Tibial nerve (tissue), 4 donors: ENCODE data around the gene SIDT1. TPM values are rescaled to one million over a fixed set of nuclear protein-coding genes. Genes with fewer than 3 reads are reported as not detected.

Source experiments
- DNase-seq, 2 donors: peaks; one replicate each; pipeline ENCODE4 v3.0.0-alpha.2; 2019; ENCODE audit warnings: low spot score in 2 of 2
- H3K27ac ChIP-seq, 4 donors: fragments of 200-600 bp; sonication (generic) in 3 of 4; one replicate each; pipeline ENCODE4 v1.5.1; 2017 to 2019; ENCODE audit warnings: mild to moderate bottlenecking in 1 of 4
- H3K27me3 ChIP-seq, 2 donors: fragments of 200-600 bp; sonication (generic) in 1 of 2; one replicate each; pipeline versions ENCODE4 v1.5.1 to v1.6.0; 2017 to 2019
- H3K36me3 ChIP-seq, 3 donors: fragments of 200-600 bp; sonication (generic); one replicate each; pipeline ENCODE4 v1.5.1; 2018 to 2019
- H3K4me1 ChIP-seq, 4 donors: fragments of 200-600 bp; sonication (generic) in 3 of 4; one replicate each; pipeline ENCODE4 v1.5.1; 2017 to 2019
- H3K4me3 ChIP-seq, 4 donors: fragments of 200-600 bp; sonication (generic) in 3 of 4; one replicate each; pipeline ENCODE4 v1.5.1; 2017 to 2019; ENCODE audit warnings: mild to moderate bottlenecking in 1 of 4, moderate library complexity in 1 of 4
- H3K9me3 ChIP-seq, 4 donors: fragments of 200-600 bp; sonication (generic) in 3 of 4; one replicate each; pipeline ENCODE4 v1.5.1; 2017 to 2019
- CTCF ChIP-seq, 5 experiments: fragments of 200-600 bp in 3 of 5; fragments of 450-650 bp in 2 of 5; sonication (generic) in 3 of 5; IDR thresholded peaks; one replicate each; pipeline ENCODE4 v1.5.1; 2016 to 2019; ENCODE audit warnings: antibody characterized with exemption in 5 of 5, mild to moderate bottlenecking in 3 of 5, moderate library complexity in 2 of 5
- EP300 ChIP-seq, 2 donors: sonication (generic); formaldehyde crosslinking; IDR thresholded peaks; one replicate each; pipeline ENCODE4 v1.6.1; 2017; ENCODE audit warnings: antibody characterized with exemption in 2 of 2, mild to moderate bottlenecking in 1 of 2
- POLR2A ChIP-seq, 2 donors: fragments of 450-650 bp; IDR thresholded peaks; one replicate each; pipeline ENCODE4 v1.6.1; 2017; ENCODE audit warnings: antibody characterized with exemption in 2 of 2, mild to moderate bottlenecking in 2 of 2, moderate library complexity in 2 of 2
- whole genome bisulfite sequencing, 2 donors: methylation state at CpG; one replicate each; pipeline ENCODE4 v1.1.5; 2018; 5-methylcytosine and 5-hydroxymethylcytosine counted together
- total RNA-seq, 4 donors: library from RNA; depleted of rRNA; stranded (reverse); fragments of >200 nt; gene quantifications; one replicate each; pipeline ENCODE4 v1.1.0, GENCODE V29; 2016

Gene SIDT1
- total RNA-seq, 4 donors from 2014 or later = 2.7 to 6.8 (median 4.8) TPM

- 95 to 97% methylated on average over 7 of the region's 7 CpGs for WGBS, 2 donors
- TF ChIP-seq POLR2A (IDR thresholded peaks at IDR 0.05) = no peak
- no peak for TF ChIP-seq EP300 (IDR thresholded peaks at IDR 0.05)
- no peak for TF ChIP-seq CTCF (IDR thresholded peaks at IDR 0.05)
- no peaks in the 10 kb centered on the region for H3K4me1 ChIP-seq
Measured at GRCh38 chr3:113643583-113643982, 111.2 kb downstream of the SIDT1 start.

GRCh38 chr3:113648524-113648923, 116.2 kb downstream of the SIDT1 start:
- Histone ChIP-seq H3K27ac (no peak overlapping the region), H3K36me3 (peaks cover 0 to 4% (median 0%) of the 10 kb centered on the region in 3 donors), H3K9me3 (peaks cover 0 to 28% (median 0%) of the 10 kb centered on the region in 4 donors), H3K27me3 (no peaks in the 10 kb centered on the region), H3K4me1 (no peaks in the 10 kb centered on the region), H3K4me3 (no peak overlapping the region)
- TF ChIP-seq CTCF (IDR thresholded peaks at IDR 0.05) = no peak
- TF ChIP-seq EP300 (IDR thresholded peaks at IDR 0.05) = no peak
- TF ChIP-seq POLR2A (IDR thresholded peaks at IDR 0.05) = no peak
- DNase-seq = no peak

More at GRCh38 chr3:113643583-113643982, 111.2 kb downstream of the SIDT1 start:
- DNase-seq = no peak
- Histone ChIP-seq H3K4me3 (no peak overlapping the region), H3K9me3 (peaks cover 0 to 28% (median 0%) of the 10 kb centered on the region in 4 donors), H3K27me3 (no peaks in the 10 kb centered on the region), H3K27ac (no peak overlapping the region), H3K36me3 (no peaks in the 10 kb centered on the region)

DNA sequence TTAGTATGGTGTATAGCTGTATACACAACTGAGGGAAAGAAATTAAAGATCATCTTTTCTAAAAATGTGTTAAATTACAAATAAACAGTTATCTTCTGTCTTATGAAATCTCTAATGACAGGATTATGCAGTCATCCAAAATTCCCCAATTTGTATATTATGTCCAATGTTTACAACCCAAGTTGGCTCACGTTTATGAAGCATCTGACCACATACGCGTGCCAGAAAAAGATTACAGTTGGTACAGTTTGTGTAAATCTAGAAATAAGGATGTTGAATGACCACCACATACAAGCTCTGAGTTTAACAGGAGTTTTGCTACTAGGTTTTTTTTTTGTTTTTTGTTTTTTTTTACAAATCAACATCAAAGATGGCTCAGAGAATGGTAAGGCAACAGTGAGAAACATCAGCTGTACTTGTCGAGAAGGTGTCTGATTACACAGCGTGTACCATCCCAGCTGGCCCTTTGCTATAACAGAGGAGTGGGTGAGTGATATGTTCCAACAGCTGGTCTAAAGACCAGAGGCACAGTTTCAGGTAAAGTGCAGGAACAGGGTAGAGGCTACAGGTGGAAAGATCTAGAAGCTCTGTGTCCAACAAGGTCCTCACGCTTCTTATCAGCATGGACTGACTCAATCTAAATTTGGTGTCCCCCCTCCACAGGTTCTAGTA, 117.0 kb downstream of the SIDT1 start:
- Histone ChIP-seq H3K27me3 (no peaks in the 10 kb centered on the region), H3K4me1 (no peaks in the 10 kb centered on the region), H3K4me3 (no peak overlapping the region), H3K27ac (no peak overlapping the region), H3K36me3 (peaks cover 0 to 4% (median 0%) of the 10 kb centered on the region in 3 donors), H3K9me3 (peaks cover 0 to 24% (median 0%) of the 10 kb centered on the region in 4 donors)
- 88 to 90% methylated on average over 6 of the region's 6 CpGs for WGBS, 2 donors
- TF ChIP-seq CTCF (IDR thresholded peaks at IDR 0.05) (no peak), POLR2A (IDR thresholded peaks at IDR 0.05) (no peak), EP300 (IDR thresholded peaks at IDR 0.05) (no peak)
- DNase-seq = no peak

DNA sequence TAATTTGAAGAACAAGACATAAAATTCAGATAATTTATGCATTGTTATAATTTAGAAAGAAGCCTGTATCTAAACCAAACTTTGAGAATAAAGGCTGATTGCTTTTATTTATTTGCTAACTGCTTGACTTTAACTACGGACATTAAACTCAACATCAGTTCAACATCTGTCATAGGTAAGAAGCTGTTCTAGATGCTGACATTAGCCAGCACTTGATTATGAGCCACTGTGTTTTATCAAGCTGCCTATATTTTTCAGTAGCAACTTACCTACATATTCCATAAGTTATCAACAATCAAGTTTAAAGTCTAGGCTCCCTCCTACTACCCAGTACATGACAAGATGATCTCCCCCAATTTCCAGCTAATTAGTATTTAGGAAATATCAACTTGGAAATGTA, 122.0 kb downstream of the SIDT1 start:
- 60 to 69% methylated on average over 1 of the region's 1 CpG for WGBS, 2 donors
- peaks cover 0 to 43% (median 0%) of the 10 kb centered on the region in 3 donors for H3K36me3 ChIP-seq
- H3K9me3 ChIP-seq = no peaks in the 10 kb centered on the region
- no peak for TF ChIP-seq POLR2A (IDR thresholded peaks at IDR 0.05)
- no peak for TF ChIP-seq CTCF (IDR thresholded peaks at IDR 0.05)
- TF ChIP-seq EP300 (IDR thresholded peaks at IDR 0.05) = no peak
- H3K27ac ChIP-seq = no peak overlapping the region
- H3K27me3 ChIP-seq = no peaks in the 10 kb centered on the region
- no peaks in the 10 kb centered on the region for H3K4me1 ChIP-seq
- no peak overlapping the region for H3K4me3 ChIP-seq
- no peak for DNase-seq

DNA sequence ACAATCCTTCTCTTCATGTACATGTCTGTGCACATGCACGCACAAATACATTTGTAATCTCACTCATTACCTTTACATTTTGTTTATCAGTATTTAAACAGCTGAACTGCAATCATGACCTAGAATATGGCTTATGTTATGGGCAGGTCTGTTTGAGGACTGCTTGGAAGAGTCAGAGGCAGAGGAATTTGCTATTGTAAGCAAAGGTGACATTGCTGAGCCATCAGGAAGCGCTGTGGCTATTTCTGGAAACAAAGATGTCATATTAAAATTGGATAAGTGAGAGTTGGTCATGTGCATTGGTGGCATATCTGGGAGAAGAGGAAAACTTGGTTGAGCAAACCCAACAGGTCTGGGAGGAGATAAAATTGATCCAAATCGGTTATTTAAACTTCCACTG, 122.5 kb downstream of the SIDT1 start:
- WGBS, 2 donors = 94 to 96% methylated on average over 3 of the region's 3 CpGs
- Histone ChIP-seq H3K27ac (no peak overlapping the region), H3K36me3 (peaks cover 0 to 49% (median 0%) of the 10 kb centered on the region in 3 donors), H3K4me1 (no peaks in the 10 kb centered on the region), H3K27me3 (no peaks in the 10 kb centered on the region), H3K9me3 (no peaks in the 10 kb centered on the region), H3K4me3 (no peak overlapping the region)
- TF ChIP-seq POLR2A (IDR thresholded peaks at IDR 0.05) (no peak), EP300 (IDR thresholded peaks at IDR 0.05) (no peak), CTCF (IDR thresholded peaks at IDR 0.05) (no peak)
- DNase-seq = no peak
